Measurements from ENCODE around the gene NRP2.
A peak's percentile ranks its signal among the peaks of the same experiment; 100 is the strongest.

NRP2 gene

DNA sequence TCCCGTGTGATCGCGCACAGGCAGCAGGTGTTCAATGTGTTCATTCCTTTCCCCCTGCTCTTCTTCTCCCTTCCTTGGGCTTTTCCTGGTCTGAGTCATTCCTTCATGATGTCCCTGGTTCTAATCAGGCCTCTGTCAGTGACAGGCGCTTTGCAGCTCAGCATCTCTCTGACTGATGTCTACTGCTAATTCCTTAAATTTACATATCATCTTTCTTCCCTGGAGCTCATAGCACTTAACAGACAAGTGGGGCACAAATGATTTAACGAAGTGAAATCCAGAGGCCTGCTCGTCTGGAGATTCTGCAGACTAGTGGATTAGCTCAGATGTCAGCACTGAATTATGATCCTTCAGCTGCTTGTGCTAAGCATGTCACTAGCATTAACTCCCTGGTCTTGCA is 77.9 kb downstream of the NRP2 start:
- H3K4me3 ChIP-seq, result no peak overlapping the region
- DNase-seq (ENCODE audit: low spot score), result no peak
- TF ChIP-seq, protein P1, sequence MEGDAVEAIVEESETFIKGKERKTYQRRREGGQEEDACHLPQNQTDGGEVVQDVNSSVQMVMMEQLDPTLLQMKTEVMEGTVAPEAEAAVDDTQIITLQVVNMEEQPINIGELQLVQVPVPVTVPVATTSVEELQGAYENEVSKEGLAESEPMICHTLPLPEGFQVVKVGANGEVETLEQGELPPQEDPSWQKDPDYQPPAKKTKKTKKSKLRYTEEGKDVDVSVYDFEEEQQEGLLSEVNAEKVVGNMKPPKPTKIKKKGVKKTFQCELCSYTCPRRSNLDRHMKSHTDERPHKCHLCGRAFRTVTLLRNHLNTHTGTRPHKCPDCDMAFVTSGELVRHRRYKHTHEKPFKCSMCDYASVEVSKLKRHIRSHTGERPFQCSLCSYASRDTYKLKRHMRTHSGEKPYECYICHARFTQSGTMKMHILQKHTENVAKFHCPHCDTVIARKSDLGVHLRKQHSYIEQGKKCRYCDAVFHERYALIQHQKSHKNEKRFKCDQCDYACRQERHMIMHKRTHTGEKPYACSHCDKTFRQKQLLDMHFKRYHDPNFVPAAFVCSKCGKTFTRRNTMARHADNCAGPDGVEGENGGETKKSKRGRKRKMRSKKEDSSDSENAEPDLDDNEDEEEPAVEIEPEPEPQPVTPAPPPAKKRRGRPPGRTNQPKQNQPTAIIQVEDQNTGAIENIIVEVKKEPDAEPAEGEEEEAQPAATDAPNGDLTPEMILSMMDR (IDR thresholded peaks at IDR 0.05), result no peak
- peak overlapping the region; percentile 87 to 91 for H3K27ac ChIP-seq

DNA sequence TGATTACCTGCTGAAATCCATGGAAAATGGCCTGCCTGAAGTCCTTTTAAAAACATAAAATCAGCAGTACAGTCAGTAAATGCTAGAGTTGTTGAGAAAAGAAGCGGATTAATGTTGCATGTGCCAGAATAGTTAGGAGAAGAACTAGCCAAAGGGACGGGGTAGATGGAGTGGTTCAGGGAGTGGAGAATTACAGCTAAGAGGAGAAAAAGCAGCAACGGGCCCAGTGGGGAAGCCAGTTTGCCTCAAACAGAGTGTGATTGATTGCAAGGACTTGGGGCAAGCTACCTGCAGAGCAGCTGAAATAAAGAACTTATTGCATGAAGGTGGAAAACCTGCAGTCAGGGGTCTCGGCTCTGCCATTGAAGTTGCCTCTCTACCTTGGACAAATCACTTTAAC is 79.1 kb downstream of the NRP2 start:
- DNase-seq (ENCODE audit: low spot score), result no peak
- no peak overlapping the region for H3K4me3 ChIP-seq
- TF ChIP-seq, protein P1 (IDR thresholded peaks at IDR 0.05), result no peak
- H3K27ac ChIP-seq, result no peak overlapping the region

DNA sequence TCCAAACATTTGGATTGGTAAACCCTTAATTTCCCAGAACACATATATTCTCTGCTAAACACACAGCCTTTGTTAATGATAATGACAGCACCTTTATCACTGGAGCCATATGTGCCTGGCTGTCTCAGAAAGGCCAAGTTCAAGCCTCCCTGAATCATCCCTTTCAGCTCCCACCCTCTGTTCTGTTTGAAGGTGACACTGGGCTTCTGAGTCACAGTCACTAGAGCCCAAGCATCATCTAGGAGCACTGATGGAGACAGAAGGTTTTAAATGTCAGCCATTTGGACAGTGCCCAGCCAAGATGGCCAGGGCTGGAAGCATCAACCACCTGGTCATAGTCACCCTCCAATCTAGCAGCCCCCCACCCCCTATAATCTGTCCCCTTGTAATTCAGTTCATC is 80.6 kb downstream of the NRP2 start:
- H3K27ac ChIP-seq, result peak overlapping the region in 1 of 2 donors; percentile 72
- TF ChIP-seq, protein P1 (IDR thresholded peaks at IDR 0.05), result no peak
- no peak overlapping the region for H3K4me3 ChIP-seq
- DNase-seq (ENCODE audit: low spot score), result no peak

DNA sequence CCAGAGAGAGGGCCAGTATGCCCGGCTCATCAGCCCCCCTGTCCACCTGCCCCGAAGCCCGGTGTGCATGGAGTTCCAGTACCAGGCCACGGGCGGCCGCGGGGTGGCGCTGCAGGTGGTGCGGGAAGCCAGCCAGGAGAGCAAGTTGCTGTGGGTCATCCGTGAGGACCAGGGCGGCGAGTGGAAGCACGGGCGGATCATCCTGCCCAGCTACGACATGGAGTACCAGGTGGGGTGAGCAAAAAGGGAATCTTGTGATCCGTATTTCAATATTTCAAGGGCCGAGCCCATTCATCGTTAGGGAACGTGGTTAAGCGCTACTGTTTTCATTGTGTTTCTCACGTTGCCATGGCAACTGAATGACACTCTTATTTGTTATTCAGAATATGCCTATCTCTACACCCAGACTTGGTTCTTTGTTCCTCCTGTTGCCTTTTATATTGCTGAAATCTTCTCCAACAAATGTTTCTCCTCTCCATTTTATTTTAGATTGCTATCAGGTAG is 81.5 kb downstream of the NRP2 start:
- TF ChIP-seq, protein P1 (IDR thresholded peaks at IDR 0.05), result peak; percentile 35
- DNase-seq (ENCODE audit: low spot score), result peak; percentile 85
- H3K27ac ChIP-seq, result peak overlapping the region; percentile 31 to 72
- H3K4me3 ChIP-seq, result peak overlapping the region; percentile 59

DNA sequence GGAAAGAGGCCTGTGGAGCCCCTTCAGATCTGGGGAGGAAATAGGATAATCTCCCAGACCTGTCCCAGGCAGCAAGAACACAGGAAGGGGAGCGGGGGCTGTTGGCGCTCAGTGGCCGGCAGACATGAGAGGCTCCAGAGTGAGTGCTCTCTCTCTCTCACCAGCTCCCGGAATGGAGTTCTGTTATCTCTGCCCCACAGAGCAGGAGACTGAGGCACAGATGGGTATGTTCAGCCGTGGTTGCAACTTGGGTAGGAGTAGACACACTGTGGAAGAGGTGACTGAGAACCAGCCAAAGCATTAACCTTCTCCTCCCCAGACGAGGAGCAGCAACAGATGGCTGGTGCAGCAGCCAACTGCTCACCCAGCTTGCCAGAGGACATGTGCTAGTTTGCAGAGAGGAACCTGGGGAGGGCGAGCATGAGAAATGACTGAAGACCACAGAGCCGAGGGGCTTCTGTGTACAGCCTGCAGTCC is 82.0 kb downstream of the NRP2 start:
- TF ChIP-seq, protein P1 (IDR thresholded peaks at IDR 0.05), result no peak
- Histone ChIP-seq H3K4me3 (peak overlapping the region; percentile 59), H3K27ac (peak overlapping the region in 1 of 2 donors; percentile 72)
- no peak for DNase-seq (ENCODE audit: low spot score)

DNA sequence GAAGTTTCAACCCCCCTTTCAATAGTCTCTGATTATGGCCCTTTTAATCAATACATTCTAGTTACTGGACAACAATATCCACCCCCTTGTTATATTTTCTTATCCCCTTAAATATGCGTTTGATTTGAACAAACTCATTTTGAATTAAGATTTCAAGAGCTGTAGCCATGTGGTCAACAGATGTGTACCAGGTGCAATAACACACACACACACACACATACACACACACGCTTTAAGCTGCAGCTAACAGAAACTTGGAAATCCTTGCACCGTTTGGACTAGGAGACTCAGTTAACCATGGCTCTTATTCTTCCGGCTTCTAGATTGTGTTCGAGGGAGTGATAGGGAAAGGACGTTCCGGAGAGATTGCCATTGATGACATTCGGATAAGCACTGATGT is 82.8 kb downstream of the NRP2 start:
- no peak for DNase-seq (ENCODE audit: low spot score)
- H3K27ac ChIP-seq, result no peak overlapping the region
- no peak overlapping the region for H3K4me3 ChIP-seq
- TF ChIP-seq, protein P1 (IDR thresholded peaks at IDR 0.05), result no peak

DNA sequence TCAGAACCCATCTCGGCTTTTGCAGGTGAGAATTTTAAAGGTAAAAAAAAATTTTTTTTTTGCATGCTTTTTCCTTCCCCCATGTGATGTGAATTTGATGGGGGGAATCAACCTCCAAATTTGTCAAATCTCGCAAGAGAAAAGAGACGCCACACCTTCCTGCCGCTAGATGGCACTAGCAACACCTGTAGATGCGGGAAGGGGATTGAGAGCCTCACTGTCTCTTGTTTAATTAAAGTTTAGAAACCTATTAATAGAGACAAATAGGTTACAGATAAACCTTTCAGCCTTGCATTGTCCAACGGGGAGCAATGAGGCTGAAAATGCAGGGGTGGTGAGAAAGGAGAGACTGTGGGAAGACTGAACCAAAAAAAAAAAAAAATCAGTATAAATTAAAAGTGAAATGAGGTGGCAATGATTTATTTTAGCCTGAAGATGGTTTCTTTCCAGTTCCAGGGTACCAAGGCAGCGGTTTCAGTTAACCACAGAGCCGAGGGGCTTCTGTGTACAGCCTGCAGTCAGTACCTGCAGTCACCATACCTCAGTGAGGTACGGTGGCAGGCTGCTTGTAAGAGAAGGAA is 84.6 kb downstream of the NRP2 start:
- no peak for DNase-seq (ENCODE audit: low spot score)
- H3K4me3 ChIP-seq, result no peak overlapping the region
- TF ChIP-seq, protein P1 (IDR thresholded peaks at IDR 0.05), result peak; percentile 77
- H3K27ac ChIP-seq, result no peak overlapping the region
